NCI-H748 treated with DMSO at 0.1 percent for 48 hours (cell line): ENCODE measurements around the gene ANXA8L1.
"Not testable (repeated sequence)": the region's sequence is repeated elsewhere in the genome, so short reads cannot be mapped to it uniquely, and the experiment has no call there.

ENCODE experiments used
- DNase-seq: peaks from one replicate; lab custom pipeline; 2025; lab: John Stamatoyannopoulos, UW

ANXA8L1 gene

GRCh38 chr10:46375406-46375805 lies at the start of gene ANXA8L1:
TSS of gene ANXA8L1 (plus strand) at chr10:46375776. CDS start at chr10:46375852, 76 bp downstream.
- DNase-seq, result not testable (repeated sequence)

GRCh38 chr10:46326066-46326465 lies 49.5 kb upstream of the ANXA8L1 start:
- no peak for DNase-seq

- no peak for DNase-seq
These were observed 48.6 kb upstream of the ANXA8L1 start for GRCh38 chr10:46326971-46327370.

GRCh38 chr10:46327685-46328084 lies 47.9 kb upstream of the ANXA8L1 start:
- DNase-seq, result no peak

- DNase-seq, result no peak
These were observed 46.5 kb upstream of the ANXA8L1 start for GRCh38 chr10:46328853-46329689.

GRCh38 chr10:46329690-46330016 lies 45.9 kb upstream of the ANXA8L1 start:
- no peak for DNase-seq

GRCh38 chr10:46330894-46331293 lies 44.7 kb upstream of the ANXA8L1 start:
- no peak for DNase-seq

GRCh38 chr10:46365484-46365883 lies 10.1 kb upstream of the ANXA8L1 start:
- not testable (repeated sequence) for DNase-seq

- DNase-seq, result not testable (repeated sequence)
These were observed 8.4 kb upstream of the ANXA8L1 start for GRCh38 chr10:46367209-46367608.

GRCh38 chr10:46367666-46368240 lies 7.8 kb upstream of the ANXA8L1 start:
- DNase-seq, result not testable (repeated sequence)

GRCh38 chr10:46368956-46369355 lies 6.6 kb upstream of the ANXA8L1 start:
- DNase-seq, result not testable (repeated sequence)

GRCh38 chr10:46374410-46374809 lies 1.2 kb upstream of the ANXA8L1 start:
- DNase-seq, result not testable (repeated sequence)

GRCh38 chr10:46377022-46377421 lies 1.4 kb downstream of the ANXA8L1 start:
- DNase-seq, result not testable (repeated sequence)

- not testable (repeated sequence) for DNase-seq
These were observed 2.1 kb downstream of the ANXA8L1 start for GRCh38 chr10:46377651-46378050.

- DNase-seq, result not testable (repeated sequence)
These were observed 2.5 kb downstream of the ANXA8L1 start for GRCh38 chr10:46378108-46378507.

- DNase-seq, result not testable (repeated sequence)
These were observed 3.8 kb downstream of the ANXA8L1 start for GRCh38 chr10:46379233-46379848.

- DNase-seq, result not testable (repeated sequence)
These were observed 10.3 kb downstream of the ANXA8L1 start for GRCh38 chr10:46385858-46386257.

GRCh38 chr10:46386694-46387093 lies 11.1 kb downstream of the ANXA8L1 start:
- not testable (repeated sequence) for DNase-seq

GRCh38 chr10:46387309-46387902 lies 11.8 kb downstream of the ANXA8L1 start:
- DNase-seq, result not testable (repeated sequence)

- not testable (repeated sequence) for DNase-seq
These were observed 15.8 kb downstream of the ANXA8L1 start for GRCh38 chr10:46391422-46391821.

- not testable (repeated sequence) for DNase-seq
These were observed 21.1 kb downstream of the ANXA8L1 start for GRCh38 chr10:46396441-46397279.

- DNase-seq, result not testable (repeated sequence)
These were observed 22.2 kb downstream of the ANXA8L1 start for GRCh38 chr10:46397767-46398166.
